HG02840 (cell line): Measurements from ENCODE around the gene TRIM24.
"Not testable (repeated sequence)": the region's sequence is repeated elsewhere in the genome, so short reads cannot be mapped to it uniquely, and the experiment has no call there.

Experiments
- ATAC-seq: cut with Tn5 transposase; IDR thresholded peaks from one replicate; pipeline ENCODE4 v1.9.1; 2021; ENCODE audit warnings: mild to moderate bottlenecking, moderate library complexity, moderate number of reproducible peaks; ENCODE audit not compliant: unreplicated experiment, low FRiP score

Gene TRIM24

GRCh38 chr7:138524259-138524658 lies 64.2 kb downstream of the TRIM24 start:
- ATAC-seq: no peak

- no peak for ATAC-seq
Observed at GRCh38 chr7:138525757-138526156, 65.7 kb downstream of the TRIM24 start.

GRCh38 chr7:138527746-138528223 lies 67.7 kb downstream of the TRIM24 start:
- ATAC-seq: no peak

GRCh38 chr7:138536833-138537232 lies 76.8 kb downstream of the TRIM24 start:
- not testable (repeated sequence) for ATAC-seq

GRCh38 chr7:138538518-138538917 lies 78.5 kb downstream of the TRIM24 start:
- no peak for ATAC-seq

- no peak for ATAC-seq
Observed at GRCh38 chr7:138538997-138539644, 79.1 kb downstream of the TRIM24 start.

GRCh38 chr7:138542183-138542582 lies 82.1 kb downstream of the TRIM24 start:
- peak; percentile 68 for ATAC-seq

- no peak for ATAC-seq
Observed at GRCh38 chr7:138543739-138544138, 83.7 kb downstream of the TRIM24 start.

GRCh38 chr7:138545123-138545522 lies 85.1 kb downstream of the TRIM24 start:
- ATAC-seq: no peak

- no peak for ATAC-seq
Observed at GRCh38 chr7:138546064-138546619, 86.1 kb downstream of the TRIM24 start.

- no peak for ATAC-seq
Observed at GRCh38 chr7:138546829-138547228, 86.8 kb downstream of the TRIM24 start.

GRCh38 chr7:138549082-138549481 lies 89.0 kb downstream of the TRIM24 start:
- no peak for ATAC-seq

GRCh38 chr7:138550337-138550736 lies 90.3 kb downstream of the TRIM24 start:
- ATAC-seq: no peak

GRCh38 chr7:138551102-138551501 lies 91.0 kb downstream of the TRIM24 start:
- no peak for ATAC-seq

GRCh38 chr7:138553805-138554204 lies 93.7 kb downstream of the TRIM24 start:
- no peak for ATAC-seq

- no peak for ATAC-seq
Observed at GRCh38 chr7:138554674-138555073, 94.6 kb downstream of the TRIM24 start.

GRCh38 chr7:138555684-138556083 lies 95.6 kb downstream of the TRIM24 start:
- ATAC-seq: no peak

GRCh38 chr7:138556771-138557484 lies 96.9 kb downstream of the TRIM24 start:
- no peak for ATAC-seq

GRCh38 chr7:138559448-138559847 lies 99.4 kb downstream of the TRIM24 start:
- no peak for ATAC-seq

GRCh38 chr7:138563808-138564207 lies 103.7 kb downstream of the TRIM24 start:
- no peak for ATAC-seq

- ATAC-seq: no peak
Observed at GRCh38 chr7:138564365-138564764, 104.3 kb downstream of the TRIM24 start.

GRCh38 chr7:138565071-138565450 lies 105.0 kb downstream of the TRIM24 start:
- ATAC-seq: no peak
